CD1c-positive myeloid dendritic cell (primary cell): Measurements from ENCODE around the gene HNMT.
"Not testable (repeated sequence)": the region's sequence is repeated elsewhere in the genome, so short reads cannot be mapped to it uniquely, and the experiment has no call there.

Experiments
- DNase-seq: peaks from one replicate; pipeline ENCODE4 v3.0.0-alpha.2; 2016; ENCODE audit errors: extremely low spot score

The HNMT gene

GRCh38 chr2:137975280-137976271, 11.3 kb downstream of the HNMT start:
- no peak for DNase-seq

- peak; percentile 31 for DNase-seq
These were observed 12.0 kb downstream of the HNMT start for GRCh38 chr2:137976274-137976673.

- DNase-seq: no peak
These were observed 13.5 kb downstream of the HNMT start for GRCh38 chr2:137977790-137978189.

- DNase-seq: no peak
These were observed 16.2 kb downstream of the HNMT start for GRCh38 chr2:137980459-137980858.

GRCh38 chr2:137981112-137981656, 16.9 kb downstream of the HNMT start:
- peak; percentile 21 for DNase-seq

- no peak for DNase-seq
These were observed 19.3 kb downstream of the HNMT start for GRCh38 chr2:137983581-137983980.

- DNase-seq: no peak
These were observed 22.0 kb downstream of the HNMT start for GRCh38 chr2:137986268-137986667.

- DNase-seq: no peak
These were observed 22.7 kb downstream of the HNMT start for GRCh38 chr2:137987011-137987410.

GRCh38 chr2:137991078-137991477, 26.8 kb downstream of the HNMT start:
- DNase-seq: no peak

- no peak for DNase-seq
These were observed 27.9 kb downstream of the HNMT start for GRCh38 chr2:137992039-137992646.

- DNase-seq: not testable (repeated sequence)
These were observed 29.6 kb downstream of the HNMT start for GRCh38 chr2:137993715-137994476.

- not testable (repeated sequence) for DNase-seq
These were observed 31.1 kb downstream of the HNMT start for GRCh38 chr2:137995368-137995767.

GRCh38 chr2:137996158-137996557, 31.9 kb downstream of the HNMT start:
- DNase-seq: not testable (repeated sequence)

GRCh38 chr2:137997733-137998132, 33.5 kb downstream of the HNMT start:
- DNase-seq: no peak

GRCh38 chr2:137998503-137998902, 34.2 kb downstream of the HNMT start:
- DNase-seq: no peak

- no peak for DNase-seq
These were observed 35.0 kb downstream of the HNMT start for GRCh38 chr2:137999273-137999672.

GRCh38 chr2:138000009-138000408, 35.7 kb downstream of the HNMT start:
- DNase-seq: no peak

GRCh38 chr2:138000796-138001195, 36.5 kb downstream of the HNMT start:
- DNase-seq: no peak

- DNase-seq: no peak
These were observed 39.1 kb downstream of the HNMT start for GRCh38 chr2:138003411-138003810.

GRCh38 chr2:138007431-138007830, 43.2 kb downstream of the HNMT start:
- no peak for DNase-seq

GRCh38 chr2:138009622-138010021, 45.3 kb downstream of the HNMT start:
- no peak for DNase-seq

- DNase-seq: no peak
These were observed 46.6 kb downstream of the HNMT start for GRCh38 chr2:138010890-138011289.
